GM18909 (cell line): ENCODE measurements around the gene SIPA1.

Experiments
- ATAC-seq: cut with Tn5 transposase; IDR thresholded peaks from one replicate; pipeline ENCODE4 v1.9.1; 2021; ENCODE audit warnings: mild to moderate bottlenecking; ENCODE audit not compliant: unreplicated experiment, poor library complexity

The SIPA1 gene

DNA sequence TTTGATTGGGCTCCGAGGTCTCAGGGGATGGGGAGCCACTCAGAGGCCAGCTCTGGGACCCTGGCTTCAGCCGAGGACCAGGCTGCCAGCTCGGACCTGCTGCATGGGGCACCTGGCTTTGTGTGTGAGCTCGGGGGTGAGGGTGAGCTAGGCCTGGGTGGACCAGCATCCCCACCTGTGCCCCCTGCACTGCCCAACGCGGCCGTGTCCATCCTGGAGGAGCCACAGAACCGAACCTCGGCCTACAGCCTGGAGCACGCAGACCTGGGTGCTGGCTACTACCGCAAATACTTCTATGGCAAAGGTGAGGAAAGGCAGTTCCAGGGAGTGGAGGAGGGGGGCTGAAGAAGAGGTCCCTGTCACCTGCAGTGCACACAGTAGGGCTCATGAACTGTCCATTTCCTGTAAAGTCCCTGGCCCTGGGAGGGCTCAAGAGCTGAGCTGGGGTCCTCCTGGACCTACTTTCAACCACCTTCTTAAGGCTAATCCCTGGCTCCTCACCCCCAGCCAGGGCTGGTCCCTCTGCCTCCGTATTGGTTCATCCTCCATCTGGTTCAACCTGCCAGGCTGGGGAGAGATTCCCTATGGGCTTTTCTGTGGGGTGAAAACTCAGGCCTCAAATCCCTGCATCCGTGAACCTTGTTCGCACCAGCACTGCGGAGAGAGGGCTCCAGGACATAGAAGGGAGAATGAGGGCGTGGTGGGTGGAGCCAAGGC, 3.6 kb downstream of the SIPA1 start:
- no peak for ATAC-seq

DNA sequence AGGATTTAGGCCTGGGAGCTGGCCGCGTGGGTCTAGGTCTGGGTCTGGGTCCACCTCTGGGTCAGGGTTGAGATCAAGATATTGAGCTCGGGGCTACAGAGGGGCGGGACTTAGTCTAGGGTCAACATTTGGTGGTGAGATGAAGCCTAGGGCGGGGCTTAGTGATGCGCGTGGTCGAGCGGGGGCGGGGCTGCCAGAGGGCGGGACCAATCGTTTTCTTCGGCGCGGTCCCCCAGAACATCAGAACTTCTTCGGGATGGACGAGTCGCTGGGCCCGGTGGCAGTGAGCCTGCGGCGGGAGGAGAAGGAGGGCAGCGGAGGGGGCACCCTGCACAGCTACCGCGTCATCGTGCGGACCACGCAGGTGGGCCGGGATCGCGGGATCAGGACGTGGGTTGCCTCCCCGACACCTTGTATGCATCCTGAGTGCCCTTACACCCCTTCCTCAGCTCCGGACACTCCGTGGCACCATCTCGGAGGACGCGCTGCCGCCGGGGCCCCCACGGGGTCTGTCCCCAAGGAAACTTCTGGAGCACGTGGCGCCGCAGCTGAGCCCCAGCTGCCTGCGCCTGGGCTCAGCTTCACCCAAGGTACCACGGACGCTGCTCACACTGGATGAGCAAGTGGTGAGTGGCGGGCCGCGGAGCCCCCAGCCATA, 4.2 kb downstream of the SIPA1 start:
- ATAC-seq: no peak

DNA sequence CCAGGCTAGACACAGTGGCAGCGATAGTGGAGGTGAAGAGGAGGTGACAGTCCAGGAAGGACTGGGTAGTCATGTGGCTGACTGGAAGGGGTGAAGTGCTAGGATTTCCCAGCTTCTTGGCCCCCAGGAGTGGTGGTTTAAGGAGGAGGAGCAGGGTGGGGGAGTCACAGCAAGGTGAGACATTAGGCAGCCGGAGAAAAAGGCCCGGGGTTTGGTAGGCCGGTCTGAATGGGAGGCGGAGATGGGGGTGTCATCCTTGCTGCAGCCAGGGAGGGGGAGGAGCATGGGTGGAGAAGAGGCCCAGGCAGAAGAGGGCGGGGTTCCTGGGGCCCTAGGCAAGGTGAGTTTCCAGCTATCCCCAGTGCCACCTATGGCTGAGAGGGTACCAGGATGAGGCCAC, 6.1 kb downstream of the SIPA1 start:
- no peak for ATAC-seq

DNA sequence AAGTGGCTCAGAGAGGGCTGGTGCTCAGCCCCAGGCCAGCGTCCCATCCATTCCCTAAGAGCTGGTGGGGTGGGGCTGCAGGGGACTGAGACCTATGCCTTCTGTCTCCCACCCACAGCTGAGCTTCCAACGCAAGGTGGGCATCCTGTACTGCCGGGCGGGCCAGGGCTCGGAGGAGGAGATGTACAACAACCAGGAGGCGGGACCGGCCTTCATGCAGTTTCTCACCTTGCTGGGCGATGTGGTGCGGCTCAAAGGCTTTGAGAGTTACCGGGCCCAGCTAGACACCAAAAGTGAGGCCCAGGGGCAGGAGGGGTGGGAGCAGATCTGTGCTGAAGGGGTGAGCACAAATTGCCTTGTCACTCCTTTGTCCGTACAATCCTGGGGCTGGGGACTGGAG, 6.9 kb downstream of the SIPA1 start:
- no peak for ATAC-seq

DNA sequence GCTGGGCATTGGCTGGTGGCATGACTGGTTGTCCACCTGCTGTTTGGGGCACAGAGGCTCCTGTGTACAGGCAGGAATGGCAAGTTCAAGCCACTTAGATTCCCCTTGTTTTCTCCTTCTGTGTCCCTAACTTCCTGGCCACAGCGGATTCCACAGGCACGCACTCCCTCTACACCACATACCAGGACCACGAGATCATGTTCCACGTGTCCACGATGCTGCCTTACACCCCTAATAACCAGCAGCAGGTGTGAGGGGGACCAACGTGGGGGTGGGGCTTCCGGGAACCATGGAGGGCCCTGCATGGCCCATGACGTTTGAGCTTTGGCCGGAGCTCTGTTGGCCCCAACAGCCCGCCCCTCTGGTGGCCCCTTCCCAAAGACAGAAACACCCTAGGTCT, 7.8 kb downstream of the SIPA1 start:
- no peak for ATAC-seq

DNA sequence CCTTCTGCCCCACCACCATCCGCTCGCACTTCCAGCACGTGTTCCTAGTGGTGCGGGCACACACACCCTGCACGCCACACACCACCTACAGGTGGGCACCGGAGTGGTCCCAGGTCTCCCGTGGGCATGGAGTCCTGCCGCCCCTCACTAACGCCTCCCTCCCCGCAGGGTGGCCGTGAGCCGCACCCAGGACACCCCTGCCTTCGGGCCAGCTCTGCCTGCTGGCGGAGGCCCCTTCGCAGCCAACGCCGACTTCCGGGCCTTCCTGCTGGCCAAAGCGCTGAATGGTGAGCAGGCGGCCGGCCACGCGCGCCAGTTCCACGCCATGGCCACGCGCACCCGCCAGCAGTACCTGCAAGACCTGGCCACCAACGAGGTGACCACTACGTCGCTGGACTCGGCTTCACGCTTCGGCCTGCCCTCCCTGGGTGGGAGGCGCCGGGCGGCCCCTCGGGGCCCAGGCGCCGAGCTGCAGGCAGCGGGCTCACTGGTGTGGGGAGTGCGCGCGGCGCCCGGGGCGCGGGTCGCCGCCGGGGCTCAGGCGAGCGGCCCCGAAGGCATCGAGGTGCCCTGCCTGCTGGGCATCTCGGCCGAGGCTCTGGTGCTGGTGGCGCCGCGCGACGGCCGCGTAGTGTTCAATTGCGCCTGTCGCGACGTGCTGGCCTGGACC, 8.5 kb downstream of the SIPA1 start:
- ATAC-seq: no peak

DNA sequence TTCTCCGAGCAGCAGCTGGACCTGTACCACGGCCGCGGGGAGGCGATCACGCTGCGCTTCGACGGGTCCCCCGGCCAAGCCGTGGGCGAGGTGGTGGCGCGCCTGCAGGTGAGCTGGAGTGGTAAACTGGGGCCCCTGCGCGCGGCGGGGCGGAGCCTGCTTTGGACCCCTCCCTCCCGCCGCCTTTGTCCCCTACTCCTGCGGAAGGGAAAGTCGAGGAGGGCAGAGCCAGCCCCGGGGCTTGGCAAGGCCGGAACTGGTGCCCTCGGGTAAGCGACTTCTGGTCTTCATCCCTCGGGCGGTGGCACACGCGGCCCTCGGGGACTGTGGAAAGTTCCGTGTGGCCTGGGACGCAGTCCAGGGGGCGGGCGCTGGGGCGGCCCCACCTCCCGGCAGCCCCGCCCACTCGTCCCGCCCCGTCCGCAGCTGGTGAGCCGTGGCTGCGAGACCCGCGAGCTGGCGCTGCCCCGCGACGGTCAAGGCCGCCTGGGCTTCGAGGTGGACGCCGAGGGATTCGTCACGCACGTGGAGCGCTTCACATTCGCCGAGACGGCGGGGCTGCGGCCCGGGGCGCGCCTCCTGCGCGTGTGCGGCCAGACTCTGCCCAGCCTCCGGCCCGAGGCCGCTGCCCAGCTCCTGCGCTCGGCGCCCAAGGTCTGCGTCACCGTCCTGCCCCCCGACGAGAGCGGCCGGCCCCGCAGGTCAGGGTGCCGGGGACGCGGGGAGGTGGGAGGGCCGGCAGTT, 9.2 kb downstream of the SIPA1 start:
- ATAC-seq: no peak

DNA sequence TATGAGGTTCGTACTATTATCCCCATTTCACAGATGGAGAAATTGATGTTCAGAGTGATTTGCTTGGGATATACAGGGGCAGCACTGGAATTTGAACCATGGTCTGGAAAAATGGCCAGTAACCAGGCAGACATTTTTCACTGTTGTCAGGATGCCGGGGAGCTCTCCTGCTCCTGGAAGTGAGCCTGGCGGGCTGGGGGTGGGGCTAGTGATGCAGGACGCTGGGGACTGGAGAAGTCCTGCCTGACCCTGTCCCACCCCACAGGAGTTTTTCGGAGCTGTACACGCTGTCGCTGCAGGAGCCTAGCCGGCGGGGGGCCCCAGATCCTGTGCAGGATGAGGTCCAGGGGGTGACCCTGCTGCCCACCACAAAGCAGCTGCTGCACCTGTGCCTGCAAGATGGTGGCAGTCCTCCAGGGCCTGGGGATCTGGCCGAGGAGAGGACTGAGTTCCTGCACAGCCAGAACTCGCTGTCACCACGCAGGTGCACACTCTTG, 11.1 kb downstream of the SIPA1 start:
- ATAC-seq: no peak

DNA sequence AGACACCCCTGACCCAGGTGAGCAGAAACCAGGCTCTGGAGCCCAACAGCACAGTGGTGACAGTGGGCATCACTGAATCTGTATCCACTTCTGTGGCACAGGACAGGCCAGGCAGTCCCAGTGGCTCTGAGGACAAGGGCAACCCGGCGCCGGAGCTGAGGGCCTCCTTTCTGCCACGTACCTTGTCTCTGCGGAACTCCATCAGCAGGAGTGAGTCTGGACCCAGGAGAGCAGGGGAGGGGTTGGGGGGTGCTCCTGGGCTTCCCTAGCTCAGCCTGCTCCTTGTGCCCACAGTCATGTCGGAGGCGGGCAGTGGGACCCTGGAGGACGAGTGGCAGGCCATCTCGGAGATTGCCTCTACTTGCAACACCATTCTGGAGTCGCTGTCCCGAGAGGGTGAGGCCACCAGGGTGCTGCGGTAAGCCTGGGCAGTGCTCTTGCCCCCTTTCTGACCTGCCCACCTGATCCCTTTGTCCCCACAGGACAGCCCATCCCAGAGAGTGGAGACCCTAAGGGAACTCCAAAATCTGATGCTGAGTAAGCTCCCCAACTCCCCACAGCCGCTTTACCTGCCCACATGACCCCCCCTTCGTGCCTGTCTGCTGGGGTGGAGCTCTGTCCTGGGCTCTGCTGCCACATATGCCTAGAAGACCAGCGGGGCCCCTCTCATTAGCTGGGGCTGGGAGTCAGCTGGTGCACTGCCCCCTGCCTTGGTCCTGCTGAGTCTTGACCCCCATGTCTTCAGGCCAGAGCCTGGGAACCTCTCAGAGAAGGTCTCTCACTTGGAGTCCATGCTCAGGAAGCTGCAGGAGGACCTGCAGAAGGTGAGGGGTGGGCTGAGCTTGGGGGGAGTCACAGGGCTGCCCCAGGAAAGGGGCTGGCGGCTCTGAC, 12.0 kb downstream of the SIPA1 start:
- no peak for ATAC-seq

DNA sequence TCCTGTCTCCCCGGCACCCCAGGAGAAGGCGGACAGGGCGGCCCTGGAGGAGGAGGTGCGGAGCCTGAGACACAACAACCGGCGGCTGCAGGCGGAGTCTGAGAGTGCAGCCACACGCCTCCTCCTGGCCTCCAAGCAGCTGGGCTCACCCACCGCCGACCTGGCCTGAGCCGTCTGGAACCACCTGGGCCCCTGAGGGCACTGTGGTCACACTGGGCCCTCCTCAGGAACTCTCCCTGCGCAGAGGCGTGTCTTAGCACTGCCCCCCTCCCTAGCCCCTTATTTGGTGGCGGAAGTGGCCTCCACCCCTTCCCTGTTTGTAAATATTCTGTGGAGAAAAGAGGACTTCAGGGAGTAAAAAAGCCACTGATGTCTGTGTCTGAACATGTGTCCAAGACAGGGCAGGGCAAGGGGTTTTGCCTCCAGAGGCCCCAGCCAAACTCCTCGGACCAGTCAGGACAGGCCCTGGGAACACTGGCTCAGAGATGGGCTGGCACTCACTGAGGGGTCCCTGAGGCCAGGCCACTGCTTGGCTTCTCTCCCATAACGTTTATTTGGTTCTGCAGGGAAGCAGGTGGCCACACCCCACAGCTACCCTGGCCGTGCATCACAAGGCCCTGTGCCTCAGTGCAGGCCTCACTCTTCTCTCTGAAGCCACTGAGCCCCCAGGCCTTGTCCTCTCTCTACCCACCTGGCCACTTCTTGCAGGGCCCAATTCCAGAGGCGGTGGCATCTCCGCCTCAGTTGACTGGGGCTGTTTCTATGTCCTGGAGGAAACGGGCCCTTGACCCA, 12.8 kb downstream of the SIPA1 start:
- no peak for ATAC-seq

DNA sequence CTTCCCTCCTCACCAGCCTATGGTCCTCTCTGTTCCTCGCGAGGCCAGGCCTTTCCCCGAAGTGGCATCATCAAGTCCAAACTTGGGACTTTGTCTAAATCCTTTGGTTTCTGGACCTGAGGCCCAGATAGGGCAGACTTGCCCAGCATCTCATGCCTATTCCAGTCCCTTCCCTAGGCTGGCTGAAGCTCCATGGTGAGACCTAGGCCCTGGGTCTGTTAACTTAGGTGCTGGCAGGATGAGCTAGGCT, 13.4 kb downstream of the SIPA1 start:
- ATAC-seq: no peak

DNA sequence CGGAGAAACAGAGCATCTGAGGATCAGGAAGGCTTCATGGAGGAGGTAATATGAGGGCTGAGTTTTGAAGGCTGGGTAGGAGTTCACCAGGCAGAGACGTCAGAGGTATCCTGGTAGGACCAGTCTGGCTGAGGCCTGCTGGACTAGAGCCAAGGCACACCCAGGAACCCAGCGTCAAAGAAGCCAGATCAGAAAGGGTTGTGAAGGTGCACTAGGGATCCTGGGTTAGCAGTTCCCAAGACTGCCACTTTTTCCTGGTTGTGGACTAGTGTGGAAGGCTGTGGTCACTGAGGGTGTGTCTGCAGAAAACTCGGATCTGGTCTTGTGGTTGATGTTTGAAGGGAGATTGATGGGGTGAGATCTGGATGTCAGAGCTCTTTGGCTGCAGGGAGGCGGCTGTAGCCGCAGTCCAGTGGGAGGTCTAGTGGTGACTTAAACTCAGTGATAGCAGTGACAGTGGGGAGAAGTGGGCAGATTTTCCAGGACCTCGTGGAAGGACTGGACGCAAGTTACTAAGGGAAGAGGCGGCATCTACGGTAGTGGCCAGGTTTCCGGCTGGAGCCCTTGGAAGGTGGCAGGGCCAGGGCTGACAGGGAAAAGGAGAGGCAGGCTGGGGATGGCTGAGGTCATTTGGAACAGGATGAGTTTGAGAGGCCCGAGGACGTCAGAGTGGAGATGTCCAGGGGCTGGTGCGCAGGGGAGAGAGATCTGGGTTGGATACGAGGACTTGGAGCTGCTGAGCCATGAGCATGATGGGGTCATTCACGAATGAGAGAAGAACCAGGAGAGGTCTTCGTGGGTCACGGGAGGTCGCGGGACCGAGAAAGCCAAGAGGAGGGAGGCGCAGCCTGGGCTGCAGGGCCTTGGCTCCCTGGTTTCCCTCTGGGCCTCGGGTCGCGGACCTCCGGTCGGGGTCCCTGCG, 13.9 kb downstream of the SIPA1 start:
- ATAC-seq: no peak

DNA sequence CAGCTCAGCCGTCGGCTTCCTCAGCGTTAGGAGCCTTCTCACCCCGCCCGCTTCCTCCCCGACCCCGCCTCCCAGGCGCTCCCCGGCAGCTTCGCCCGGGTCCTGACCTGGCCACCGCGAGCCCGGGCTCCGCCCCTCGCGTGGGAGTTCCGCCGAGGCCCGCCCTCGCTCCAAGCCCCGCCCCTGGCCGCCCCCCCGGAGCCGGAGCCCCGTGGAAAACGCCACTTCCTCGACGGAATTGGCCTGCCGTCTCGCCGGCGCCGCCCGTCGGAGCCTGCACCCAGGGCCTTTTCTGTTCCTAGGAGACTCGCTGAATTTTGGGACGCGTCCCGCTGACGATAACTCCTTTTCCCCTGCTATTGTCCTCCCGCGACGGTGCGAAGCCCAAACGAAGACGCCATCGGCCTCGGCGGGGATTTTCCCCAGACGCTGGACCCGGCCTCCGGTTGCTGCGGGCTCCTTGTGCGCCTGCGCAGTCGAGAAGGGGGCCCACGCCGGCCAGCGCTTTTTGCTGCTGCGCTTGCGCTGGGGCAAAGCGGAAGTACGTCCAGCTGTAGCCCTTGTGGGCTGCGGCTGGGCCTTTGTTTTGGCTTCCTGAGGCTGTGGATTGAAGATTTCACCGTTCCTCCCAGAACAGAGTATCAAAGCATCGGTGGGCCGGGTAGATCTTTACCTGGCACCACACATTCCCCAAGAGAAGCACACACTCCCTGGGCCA, 14.8 kb downstream of the SIPA1 start:
- ATAC-seq: peak; percentile 78

DNA sequence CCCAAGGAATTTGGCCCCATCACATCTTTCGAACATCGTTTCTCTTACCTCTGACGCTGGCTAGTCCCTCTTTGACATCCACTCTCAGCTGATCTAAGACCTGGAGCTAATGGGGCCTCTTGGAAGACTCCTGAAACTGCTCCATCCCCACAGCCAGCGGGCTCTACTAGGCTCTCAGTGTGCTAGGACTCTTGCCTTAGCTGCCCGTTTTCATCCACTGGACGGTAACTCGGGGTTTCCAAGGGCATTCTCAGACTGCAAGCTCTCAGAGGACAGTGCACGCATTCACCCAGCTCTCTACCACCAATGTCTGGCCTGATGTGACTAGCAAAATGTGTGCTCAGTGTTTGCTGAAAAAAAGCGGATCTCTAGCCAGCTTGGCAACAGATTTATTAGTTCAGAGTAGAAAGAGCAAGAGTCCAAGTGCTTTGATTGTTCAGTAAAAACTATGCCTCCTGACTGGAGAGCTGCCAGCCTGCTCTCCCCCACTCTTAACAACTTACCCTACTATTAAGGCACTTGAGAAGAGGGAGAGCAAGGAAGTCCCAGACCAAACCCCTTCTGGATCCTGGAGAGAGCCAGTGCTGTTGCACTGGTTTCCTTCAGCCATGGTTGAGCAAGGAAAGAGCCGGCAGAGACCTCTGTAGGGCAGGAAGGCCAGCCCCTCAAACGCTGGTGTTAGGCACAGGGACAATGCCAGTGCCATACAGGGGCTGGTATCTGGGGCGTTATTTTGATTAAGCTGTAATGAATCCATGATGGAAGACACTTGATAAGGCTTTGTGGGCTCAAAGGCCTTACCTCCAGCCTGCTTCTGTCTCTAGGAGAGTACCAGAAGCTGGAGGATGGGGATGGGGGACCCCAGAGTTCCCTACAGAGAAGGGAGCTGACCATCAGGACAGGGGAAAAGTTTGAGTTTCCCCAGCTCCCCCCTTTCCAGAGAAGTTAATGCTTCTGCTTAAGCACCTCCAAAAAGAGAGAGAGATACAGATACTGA, 15.6 kb downstream of the SIPA1 start:
- no peak for ATAC-seq

DNA sequence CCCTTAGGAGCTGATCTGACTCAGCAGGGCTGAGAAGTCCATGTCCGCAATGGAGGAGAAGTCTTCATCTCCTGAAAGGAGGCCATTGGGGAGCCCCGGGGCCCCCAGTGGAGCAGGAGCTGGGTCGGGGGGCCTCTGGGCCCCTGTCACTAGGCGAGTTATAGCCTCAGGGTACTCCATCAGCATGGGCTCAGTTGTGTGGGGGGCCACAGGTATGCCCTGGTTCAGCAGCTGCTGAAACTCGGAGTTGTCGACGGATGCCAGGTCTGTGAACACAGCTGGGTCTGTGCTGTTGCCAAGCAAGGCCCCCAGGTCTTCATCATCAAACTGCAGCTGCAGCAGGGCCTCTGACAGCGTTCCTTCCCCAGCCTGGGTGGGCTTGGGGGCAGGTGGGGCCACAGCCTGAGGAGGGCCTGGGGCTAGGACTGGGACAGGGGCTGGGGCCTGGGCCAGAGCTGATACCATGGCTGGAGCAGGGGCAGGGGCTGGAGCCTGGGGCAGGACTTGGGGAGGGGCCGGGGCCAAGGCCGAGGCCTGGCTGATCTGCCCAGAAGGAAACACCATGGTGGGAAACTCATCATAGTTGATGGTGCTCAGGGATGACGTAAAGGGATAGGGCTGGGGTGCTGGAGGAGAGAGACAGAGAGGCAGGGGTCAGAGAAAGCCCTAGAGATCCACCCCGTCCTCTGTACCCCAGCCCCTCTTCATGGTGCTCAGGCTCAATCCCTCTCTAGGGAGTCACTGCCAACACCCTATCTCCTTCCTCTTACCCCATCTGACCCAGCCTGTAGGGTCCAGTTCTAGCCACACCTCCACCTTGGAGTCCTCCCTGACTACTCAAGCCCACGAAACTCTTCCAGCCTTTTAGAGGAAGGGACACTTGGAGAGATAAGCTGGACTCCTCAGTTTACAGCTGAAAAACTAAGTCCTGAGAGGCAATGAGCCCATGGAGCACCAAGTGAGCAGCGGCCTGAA, 16.8 kb downstream of the SIPA1 start:
- ATAC-seq: no peak
